CD4-positive, alpha-beta T cell (primary cell): ENCODE measurements around the gene TTC39B. TPM values are rescaled to one million over a fixed set of nuclear protein-coding genes. Genes with fewer than 3 reads are reported as not detected.

ENCODE experiments used
- ATAC-seq: fragments of 200-7000 bp; cut with Tn5 transposase; one replicate; pipeline ENCODE4 v1.10.0; 2022; ENCODE audit warnings: mild to moderate bottlenecking; ENCODE audit not compliant: poor library complexity
- CTCF ChIA-PET: fragments of 350-600 bp; sonication (Branson Sonifier 250); formaldehyde crosslinking; loops from one replicate; lab custom pipeline; 2021; ENCODE audit warnings: antibody characterized with exemption, inconsistent platforms; lab: Charles Lee
- POLR2A ChIA-PET: fragments of 350-600 bp; sonication (Branson Sonifier 250); formaldehyde crosslinking; loops from one replicate; lab custom pipeline; 2021; ENCODE audit warnings: antibody characterized with exemption, inconsistent platforms; lab: Charles Lee
- DNase-seq, 14 experiments: peaks; one replicate each; pipeline ENCODE4 v3.0.0-alpha.2; 2013 to 2020; ENCODE audit warnings: mixed read lengths in 2 of 14
- H3K27ac ChIP-seq, 2 donors: one replicate each; pipeline versions ENCODE4 v1.5.1 to v1.7.0; 2013; ENCODE audit warnings: low read length in 2 of 2, low read depth in 1 of 2, mild to moderate bottlenecking in 1 of 2
- H3K27me3 ChIP-seq, 2 experiments: 1 replicate in 1 of 2; 2 replicates in 1 of 2; pipeline versions ENCODE4 v1.6.1 to v1.7.0; 2013; ENCODE audit warnings: low read length in 2 of 2, control low read depth in 1 of 2, mild to moderate bottlenecking in 1 of 2, moderate library complexity in 1 of 2; ENCODE audit not compliant: insufficient read depth in 2 of 2, control insufficient read depth in 1 of 2
- H3K36me3 ChIP-seq: one replicate; pipeline ENCODE4 v1.6.1; 2013; ENCODE audit warnings: low read length, control low read depth; ENCODE audit not compliant: insufficient read depth
- H3K4me1 ChIP-seq: one replicate; pipeline ENCODE4 v1.6.1; 2013; ENCODE audit warnings: low read length, control low read depth; ENCODE audit not compliant: insufficient read depth
- H3K4me3 ChIP-seq: one replicate; pipeline ENCODE4 v1.5.1; 2013; ENCODE audit warnings: mild to moderate bottlenecking, low read length, moderate library complexity
- H3K9me3 ChIP-seq, 2 experiments: 1 replicate in 1 of 2; 2 replicates in 1 of 2; pipeline versions ENCODE4 v1.6.1 to v1.7.0; 2013; ENCODE audit warnings: low read length in 2 of 2, mild to moderate bottlenecking in 2 of 2, control low read depth in 1 of 2, moderate library complexity in 1 of 2; ENCODE audit not compliant: control insufficient read depth in 1 of 2, insufficient read depth in 1 of 2
- H3K27ac Mint-ChIP-seq: one replicate; pipeline ENCODE4 v1.8.0; 2020; ENCODE audit warnings: mixed read lengths
- H3K27me3 Mint-ChIP-seq: one replicate; pipeline ENCODE4 v1.8.0; 2021; ENCODE audit warnings: mixed read lengths
- H3K36me3 Mint-ChIP-seq: one replicate; pipeline ENCODE4 v1.8.0; 2021; ENCODE audit warnings: low read depth, mixed read lengths
- H3K4me1 Mint-ChIP-seq: one replicate; pipeline ENCODE4 v1.8.0; 2021; ENCODE audit warnings: low read depth, mixed read lengths
- H3K4me3 Mint-ChIP-seq: one replicate; pipeline ENCODE4 v1.8.0; 2020; ENCODE audit warnings: mild to moderate bottlenecking, mixed read lengths
- H3K9me3 Mint-ChIP-seq: one replicate; pipeline ENCODE4 v1.8.0; 2020; ENCODE audit warnings: mixed read lengths
- intact Hi-C, 2 experiments: fragments of 100-400 bp; cut with DNase I in 1 of 2; cut with micrococcal nuclease in 1 of 2; formaldehyde crosslinking; loops; one replicate each; pipeline versions ENCODE4 v1.15.1 to v1.9.0; 2023 to 2025; cut with DNase I, micrococcal nuclease
- total RNA-seq, 174 experiments: library from RNA in 2 of 174; stranded (reverse) in 2 of 174; gene quantifications; one replicate each; pipeline ENCODE4 v1.2.3 and lab custom pipeline; 2021 to 2026
- TF ChIP-seq, protein P1 (sequence below): fragments of 200-600 bp; IDR thresholded peaks from one replicate; pipeline ENCODE4 v1.8.0; 2022; ENCODE audit warnings: antibody characterized with exemption, mild to moderate bottlenecking

TTC39B gene
- total RNA-seq, 2 experiments from 2014 or later, result 37.6 to 43.6 TPM

DNA sequence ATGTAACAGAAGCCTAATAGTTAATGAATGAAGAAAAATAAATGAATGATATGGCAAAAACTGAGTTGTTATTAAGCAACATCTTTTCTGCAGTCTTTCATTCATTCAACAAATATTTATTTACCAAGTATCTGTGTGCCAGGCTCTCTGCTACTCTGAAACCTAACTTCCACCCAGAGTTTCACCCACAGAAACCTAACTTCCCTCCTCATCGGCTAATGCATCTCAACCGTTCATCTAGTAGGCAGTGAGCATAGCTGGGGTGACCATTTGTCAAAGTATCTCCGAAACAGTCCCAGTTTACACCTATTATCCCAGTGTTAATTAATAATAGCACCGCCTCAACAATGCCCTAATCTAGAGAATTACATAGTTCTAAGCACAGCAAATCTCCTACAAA, 1.5 kb downstream of the TTC39B start:
- TF ChIP-seq, protein P1, sequence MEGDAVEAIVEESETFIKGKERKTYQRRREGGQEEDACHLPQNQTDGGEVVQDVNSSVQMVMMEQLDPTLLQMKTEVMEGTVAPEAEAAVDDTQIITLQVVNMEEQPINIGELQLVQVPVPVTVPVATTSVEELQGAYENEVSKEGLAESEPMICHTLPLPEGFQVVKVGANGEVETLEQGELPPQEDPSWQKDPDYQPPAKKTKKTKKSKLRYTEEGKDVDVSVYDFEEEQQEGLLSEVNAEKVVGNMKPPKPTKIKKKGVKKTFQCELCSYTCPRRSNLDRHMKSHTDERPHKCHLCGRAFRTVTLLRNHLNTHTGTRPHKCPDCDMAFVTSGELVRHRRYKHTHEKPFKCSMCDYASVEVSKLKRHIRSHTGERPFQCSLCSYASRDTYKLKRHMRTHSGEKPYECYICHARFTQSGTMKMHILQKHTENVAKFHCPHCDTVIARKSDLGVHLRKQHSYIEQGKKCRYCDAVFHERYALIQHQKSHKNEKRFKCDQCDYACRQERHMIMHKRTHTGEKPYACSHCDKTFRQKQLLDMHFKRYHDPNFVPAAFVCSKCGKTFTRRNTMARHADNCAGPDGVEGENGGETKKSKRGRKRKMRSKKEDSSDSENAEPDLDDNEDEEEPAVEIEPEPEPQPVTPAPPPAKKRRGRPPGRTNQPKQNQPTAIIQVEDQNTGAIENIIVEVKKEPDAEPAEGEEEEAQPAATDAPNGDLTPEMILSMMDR, result no peak
- intact Hi-C loops, result loop anchor here in 1 of 2 experiments (5.0 kb wide), 1 partner anchor 117 kb away; the partner anchor contains the start of gene SNAPC3
- POLR2A ChIA-PET, result interaction anchor here (4.6 kb wide), 1 partner anchor 9 kb away, joined by 56 read pairs; no protein-coding TSS in a partner anchor

DNA sequence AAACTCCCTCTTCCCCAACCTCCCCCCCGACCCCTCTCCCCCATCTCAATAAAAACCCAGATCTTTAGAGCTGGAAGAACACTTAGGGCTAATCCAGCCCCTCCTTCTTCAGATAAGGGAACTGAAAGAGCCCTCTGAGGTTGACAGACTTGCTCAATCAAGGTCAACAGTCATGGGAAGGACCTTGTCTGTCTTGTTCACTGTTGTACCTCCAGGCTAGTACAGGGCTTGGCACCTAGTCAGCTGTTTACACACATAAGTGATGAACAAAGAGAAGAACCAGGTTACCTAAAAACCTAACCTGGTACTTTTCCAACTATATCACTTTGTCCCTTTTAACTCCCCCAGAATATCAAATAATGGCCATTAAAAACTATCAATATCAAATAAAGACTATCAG, 2.4 kb downstream of the TTC39B start:
- Histone ChIP-seq H3K36me3 (no peaks in the 10 kb centered on the region), H3K27ac (no peak overlapping the region), H3K4me1 (peaks cover 45% of the 10 kb centered on the region), H3K27me3 (no peaks in the 10 kb centered on the region), H3K9me3 (no peaks in the 10 kb centered on the region), H3K4me3 (no peak overlapping the region)
- H3K9me3 Mint-ChIP-seq, result no peaks in the 10 kb centered on the region
- peaks cover 60% of the 10 kb centered on the region for H3K4me1 Mint-ChIP-seq
- peaks cover 20% of the 10 kb centered on the region for H3K36me3 Mint-ChIP-seq
- H3K4me3 Mint-ChIP-seq, result peak overlapping the region; percentile 99
- TF ChIP-seq, protein P1, result no peak
- ChIA-PET POLR2A (interaction anchor here (1.8 to 4.6 kb wide), 3 partner anchors 8 to 248 kb away, joined by 5 to 56 read pairs (median 6); partner anchors contain the start of genes CCDC171 and PSIP1), CTCF (interaction anchor here (1.9 kb wide), 1 partner anchor 27 kb away, joined by 4 read pairs; no protein-coding TSS in a partner anchor)
- intact Hi-C loops, result loop anchor here in 1 of 2 experiments (5.0 kb wide), 1 partner anchor 118 kb away; the partner anchor contains the start of gene SNAPC3
- no peaks in the 10 kb centered on the region for H3K27me3 Mint-ChIP-seq
- peak overlapping the region; percentile 87 for H3K27ac Mint-ChIP-seq
- ATAC-seq (no peak), DNase-seq (no peak)

More for the DNA sequence above, 1.5 kb downstream of the TTC39B start:
- Mint-ChIP-seq H3K4me1 (peaks cover 60% of the 10 kb centered on the region), H3K9me3 (no peaks in the 10 kb centered on the region), H3K27me3 (no peaks in the 10 kb centered on the region), H3K4me3 (peak overlapping the region; percentile 99), H3K27ac (peak overlapping the region; percentile 87), H3K36me3 (peaks cover 20% of the 10 kb centered on the region)
- H3K27me3 ChIP-seq, result no peaks in the 10 kb centered on the region
- H3K9me3 ChIP-seq, result no peaks in the 10 kb centered on the region
- CTCF ChIA-PET, result interaction anchor here (1.9 to 3.0 kb wide), 2 partner anchors 12 to 28 kb away, joined by 4 to 12 read pairs; no protein-coding TSS in a partner anchor
- H3K27ac ChIP-seq, result peak overlapping the region; percentile 35 to 75
- H3K36me3 ChIP-seq, result no peaks in the 10 kb centered on the region
- DNase-seq (no peak), ATAC-seq (no peak)
- peak overlapping the region; percentile 99 for H3K4me3 ChIP-seq
- H3K4me1 ChIP-seq, result peaks cover 38% of the 10 kb centered on the region

DNA sequence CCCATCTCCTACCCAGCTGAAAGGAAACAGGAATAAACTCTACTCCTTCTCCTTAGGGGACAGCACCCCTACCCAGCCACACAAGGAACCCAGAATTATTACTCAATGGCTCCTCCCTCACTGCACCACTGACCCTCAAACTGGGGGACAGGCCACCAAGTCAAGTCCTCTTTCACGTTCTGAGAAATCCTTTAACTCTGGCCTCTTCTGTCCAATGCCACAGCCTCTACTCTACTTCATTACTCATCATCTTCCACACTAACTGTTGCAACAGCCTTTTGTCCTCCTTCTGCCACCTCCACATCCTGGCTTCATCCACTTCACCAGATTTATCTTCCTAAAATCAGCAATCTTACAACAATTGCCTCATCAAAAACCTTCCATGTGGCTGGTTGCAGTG, 6.8 kb downstream of the TTC39B start:
- H3K27ac ChIP-seq, result peak overlapping the region; percentile 87 to 88
- H3K4me1 Mint-ChIP-seq, result peaks cover 74% of the 10 kb centered on the region
- no peaks in the 10 kb centered on the region for H3K27me3 ChIP-seq
- H3K9me3 ChIP-seq, result no peaks in the 10 kb centered on the region
- H3K4me3 Mint-ChIP-seq, result peak overlapping the region; percentile 84
- H3K36me3 ChIP-seq, result peaks cover 5% of the 10 kb centered on the region
- H3K27ac Mint-ChIP-seq, result peak overlapping the region; percentile 97
- ChIA-PET CTCF (interaction anchor here (1.0 to 2.1 kb wide), 2 partner anchors 10 to 108 kb away, joined by 4 to 9 read pairs; no protein-coding TSS in a partner anchor), POLR2A (interaction anchor here (0.6 to 2.5 kb wide), 8 partner anchors 8 to 211 kb away, joined by 3 to 69 read pairs (median 6); partner anchors contain the start of genes PSIP1 and SNAPC3)
- H3K27me3 Mint-ChIP-seq, result no peaks in the 10 kb centered on the region
- DNase-seq (no peak), ATAC-seq (no peak)
- intact Hi-C loops, result no loop called here
- H3K4me3 ChIP-seq, result peak overlapping the region; percentile 47
- TF ChIP-seq, protein P1, result no peak
- peaks cover 29% of the 10 kb centered on the region for H3K36me3 Mint-ChIP-seq
- H3K4me1 ChIP-seq, result peaks cover 72% of the 10 kb centered on the region
- H3K9me3 Mint-ChIP-seq, result peaks cover 4% of the 10 kb centered on the region
